GM12872 (cell line): ENCODE measurements around the gene PRM1.
A peak's percentile ranks its signal among the peaks of the same experiment; 100 is the strongest.

Source experiments
- CTCF ChIP-seq: IDR thresholded peaks from 3 replicates; pipeline ENCODE4 v1.5.1; 2011; ENCODE audit warnings: low read depth, mild to moderate bottlenecking, low read length, moderate library complexity; ENCODE audit not compliant: insufficient read depth

The PRM1 gene, protein sequence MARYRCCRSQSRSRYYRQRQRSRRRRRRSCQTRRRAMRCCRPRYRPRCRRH

DNA sequence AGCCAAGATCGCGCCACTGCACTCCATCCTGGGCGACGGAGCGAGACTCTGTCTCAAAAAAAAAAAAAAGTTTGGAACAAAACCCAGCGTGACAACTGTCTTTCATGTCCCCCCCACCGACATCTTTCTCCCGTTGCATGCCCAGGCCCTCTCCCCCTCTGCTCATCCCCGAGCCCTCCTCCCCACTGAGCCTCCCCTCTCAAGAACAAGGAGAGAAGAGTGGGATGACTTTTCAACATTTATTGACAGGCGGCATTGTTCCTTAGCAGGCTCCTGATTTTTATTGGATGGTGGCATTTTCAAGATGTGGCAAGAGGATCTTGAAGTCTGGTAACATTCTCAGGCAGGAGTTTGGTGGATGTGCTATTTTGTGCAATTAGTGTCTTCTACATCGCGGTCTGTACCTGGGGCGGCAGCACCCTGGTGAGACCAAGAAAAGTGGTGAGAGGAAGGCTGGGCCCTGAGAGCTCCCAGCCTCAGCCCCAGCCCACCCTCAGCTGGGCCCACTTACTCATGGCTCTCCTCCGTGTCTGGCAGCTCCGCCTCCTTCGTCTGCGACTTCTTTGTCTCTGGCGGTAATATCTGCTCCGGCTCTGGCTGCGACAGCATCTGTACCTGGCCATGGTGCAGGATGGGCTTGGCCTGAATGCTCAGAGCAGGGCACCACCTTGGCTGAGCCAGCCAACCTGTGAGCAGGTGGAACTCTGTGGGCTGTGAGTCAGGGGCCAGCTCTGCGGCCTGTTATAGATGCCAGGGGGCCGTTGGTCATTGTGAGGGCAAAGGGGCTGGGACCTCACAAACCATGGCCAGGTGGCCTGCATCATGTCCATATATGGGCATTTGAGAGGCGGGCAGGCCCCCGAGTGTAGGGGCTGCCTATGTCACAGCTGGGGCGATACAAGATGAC lies at the start of gene PRM1:
Gene PRM1, minus strand, starts transcription at position 715 of the 907 bp plus-strand sequence. Its CDS starts 92 bp downstream, at position 623.
- TF ChIP-seq CTCF: no peak

GRCh38 chr16:11330526-11331237 lies 49.6 kb upstream of the PRM1 start:
- no peak for TF ChIP-seq CTCF

DNA sequence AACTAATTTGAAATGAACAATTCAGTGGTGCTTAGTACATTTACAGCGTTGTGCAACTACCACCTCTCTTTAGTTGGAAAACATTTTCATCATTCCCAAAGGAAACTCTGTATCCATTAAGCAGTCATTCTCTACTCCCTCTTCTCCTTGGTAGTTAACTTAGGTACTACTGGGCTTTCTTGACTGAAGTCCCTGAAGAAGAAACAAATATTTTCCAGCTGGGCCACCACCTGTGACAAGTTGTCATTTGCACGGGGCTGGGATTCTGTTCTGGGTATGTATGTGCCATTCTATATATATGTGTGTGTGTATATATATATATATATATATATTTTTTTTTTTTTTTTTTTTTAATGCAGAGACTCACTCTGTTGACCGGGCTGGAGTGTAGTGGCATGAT lies 48.8 kb upstream of the PRM1 start:
- TF ChIP-seq CTCF: no peak

DNA sequence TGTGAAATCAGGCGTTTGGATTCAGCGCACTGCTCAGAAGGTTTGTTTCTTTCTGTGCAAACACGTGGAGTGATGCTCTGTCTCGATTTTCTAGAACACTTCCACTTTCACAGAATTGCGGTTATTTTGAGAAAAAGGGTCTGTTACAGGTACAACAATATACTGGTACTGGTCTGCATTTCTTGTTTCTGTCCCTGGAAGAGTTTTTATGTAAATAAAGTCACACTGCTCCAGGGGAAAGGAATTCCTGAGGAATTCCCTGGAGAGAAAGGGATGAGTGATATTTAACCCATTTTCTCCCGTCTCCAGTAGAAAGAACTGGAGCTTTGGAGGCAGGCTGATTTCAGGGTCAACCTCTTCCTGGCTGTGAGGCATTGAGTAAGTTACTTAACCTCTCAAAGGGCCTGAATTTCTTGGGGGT lies 48.0 kb upstream of the PRM1 start:
- TF ChIP-seq CTCF: no peak

GRCh38 chr16:11328172-11329070 lies 47.3 kb upstream of the PRM1 start:
- peak; percentile 23; the same call in 1 of the 3 replicates for TF ChIP-seq CTCF

DNA sequence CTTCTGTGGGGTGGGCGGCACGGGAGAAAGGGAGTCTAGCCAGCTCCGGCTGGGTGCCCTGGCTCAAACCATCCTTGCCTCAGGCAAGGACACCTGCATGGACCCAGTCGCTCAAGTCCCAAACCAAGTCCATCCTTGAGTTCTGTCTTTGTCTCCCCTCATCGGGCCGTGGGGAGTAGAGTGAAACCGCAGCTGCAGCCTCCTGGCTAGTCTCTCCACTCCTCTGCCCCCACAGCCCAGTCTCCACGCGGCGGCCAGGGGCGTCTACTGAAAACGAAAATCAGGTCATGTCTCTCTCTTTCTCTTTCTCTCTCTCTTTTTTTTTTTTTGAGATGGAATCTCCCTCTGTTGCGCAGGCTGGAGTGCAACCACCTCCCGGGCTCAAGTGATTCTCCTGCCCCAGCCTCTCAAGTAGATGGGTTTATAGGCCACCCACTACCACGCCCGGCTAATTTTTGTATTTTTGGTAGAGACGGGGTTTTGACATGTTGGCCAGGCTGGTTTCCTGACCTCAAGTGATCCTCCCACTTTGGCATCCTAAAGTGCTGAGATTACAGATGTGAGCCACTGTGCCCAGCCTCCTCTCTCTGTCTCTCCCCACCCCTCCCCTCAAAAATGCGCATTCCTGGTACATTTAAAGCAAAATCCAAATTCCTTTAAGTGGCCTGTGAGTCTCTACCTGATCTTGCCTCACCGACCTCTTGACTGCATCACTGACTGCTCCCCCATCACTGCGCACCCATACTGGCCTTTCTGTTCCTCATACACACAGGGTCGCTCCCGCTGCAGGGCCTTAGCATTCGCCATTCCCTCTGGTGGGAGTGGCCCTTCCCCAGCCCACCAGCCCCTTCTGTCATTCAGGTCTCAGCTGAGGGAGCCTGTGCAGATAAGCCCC lies 46.4 kb upstream of the PRM1 start:
- TF ChIP-seq CTCF: no peak
